Chondrocyte (in vitro differentiated cells): ENCODE data around the gene KCNJ10. TPM values are rescaled to one million over a fixed set of nuclear protein-coding genes. Genes with fewer than 3 reads are reported as not detected.

Source experiments
- DNase-seq: peaks from one replicate; pipeline ENCODE4 v3.0.0; 2021; ENCODE audit warnings: mixed read lengths, low spot score
- H3K27ac Mint-ChIP-seq: one replicate; pipeline ENCODE4 v1.8.0; 2021; ENCODE audit warnings: mild to moderate bottlenecking, moderate library complexity, mixed read lengths; ENCODE audit not compliant: unreplicated experiment
- H3K27me3 Mint-ChIP-seq: 2 replicates; pipeline ENCODE4 v1.8.0; 2021; ENCODE audit warnings: low read depth, mixed read lengths
- H3K36me3 Mint-ChIP-seq: 2 replicates; pipeline ENCODE4 v1.8.0; 2021; ENCODE audit warnings: low read depth, mixed read lengths
- H3K4me1 Mint-ChIP-seq: 2 replicates; pipeline ENCODE4 v1.8.0; 2021; ENCODE audit warnings: low read depth, mild to moderate bottlenecking, mixed read lengths
- H3K4me3 Mint-ChIP-seq: one replicate; pipeline ENCODE4 v1.8.0; 2021; ENCODE audit warnings: mild to moderate bottlenecking, moderate library complexity, mixed read lengths; ENCODE audit not compliant: unreplicated experiment
- H3K9me3 Mint-ChIP-seq: 2 replicates; pipeline ENCODE4 v1.8.0; 2021; ENCODE audit warnings: low read depth, mixed read lengths
- total RNA-seq: library from RNA; stranded (reverse); gene quantifications from 3 replicates; pipeline ENCODE4 v1.2.1, GENCODE V29; 2021
- TF ChIP-seq, protein P1 (sequence below): fragments of 200-600 bp; sonication (generic); IDR thresholded peaks from 2 replicates; pipeline ENCODE4 v1.5.0; 2021; ENCODE audit warnings: antibody characterized with exemption, mild to moderate bottlenecking, moderate library complexity

Gene KCNJ10
- total RNA-seq, 1 donor from 2014 or later = not detected

DNA sequence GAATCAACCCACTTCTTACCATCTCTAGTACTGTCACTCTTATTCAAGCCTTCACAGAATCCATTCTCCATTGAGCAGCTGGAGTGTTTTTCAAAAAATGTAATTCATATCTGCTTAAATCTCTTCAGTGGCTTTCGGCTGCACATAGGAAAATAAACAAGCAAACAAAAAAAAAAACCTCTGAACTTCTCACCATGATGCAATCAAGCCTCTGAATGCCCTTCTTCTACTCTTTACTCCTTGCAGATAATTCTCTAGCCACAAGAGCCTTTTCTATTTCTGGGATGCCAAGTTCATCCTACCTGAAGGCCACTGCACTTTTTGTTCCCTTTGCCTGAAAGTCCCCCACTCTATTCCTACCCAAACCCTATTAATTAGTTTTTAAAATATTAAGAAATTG lies 52.4 kb downstream of the KCNJ10 start:
- peaks cover 13% of the 10 kb centered on the region for H3K4me1 Mint-ChIP-seq
- peaks cover 35% of the 10 kb centered on the region for H3K27me3 Mint-ChIP-seq
- H3K9me3 Mint-ChIP-seq = no peaks in the 10 kb centered on the region
- no peaks in the 10 kb centered on the region for H3K36me3 Mint-ChIP-seq
- H3K27ac Mint-ChIP-seq = no peak overlapping the region
- TF ChIP-seq, protein P1, sequence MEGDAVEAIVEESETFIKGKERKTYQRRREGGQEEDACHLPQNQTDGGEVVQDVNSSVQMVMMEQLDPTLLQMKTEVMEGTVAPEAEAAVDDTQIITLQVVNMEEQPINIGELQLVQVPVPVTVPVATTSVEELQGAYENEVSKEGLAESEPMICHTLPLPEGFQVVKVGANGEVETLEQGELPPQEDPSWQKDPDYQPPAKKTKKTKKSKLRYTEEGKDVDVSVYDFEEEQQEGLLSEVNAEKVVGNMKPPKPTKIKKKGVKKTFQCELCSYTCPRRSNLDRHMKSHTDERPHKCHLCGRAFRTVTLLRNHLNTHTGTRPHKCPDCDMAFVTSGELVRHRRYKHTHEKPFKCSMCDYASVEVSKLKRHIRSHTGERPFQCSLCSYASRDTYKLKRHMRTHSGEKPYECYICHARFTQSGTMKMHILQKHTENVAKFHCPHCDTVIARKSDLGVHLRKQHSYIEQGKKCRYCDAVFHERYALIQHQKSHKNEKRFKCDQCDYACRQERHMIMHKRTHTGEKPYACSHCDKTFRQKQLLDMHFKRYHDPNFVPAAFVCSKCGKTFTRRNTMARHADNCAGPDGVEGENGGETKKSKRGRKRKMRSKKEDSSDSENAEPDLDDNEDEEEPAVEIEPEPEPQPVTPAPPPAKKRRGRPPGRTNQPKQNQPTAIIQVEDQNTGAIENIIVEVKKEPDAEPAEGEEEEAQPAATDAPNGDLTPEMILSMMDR = no peak
- H3K4me3 Mint-ChIP-seq = no peak overlapping the region
- no peak for DNase-seq

DNA sequence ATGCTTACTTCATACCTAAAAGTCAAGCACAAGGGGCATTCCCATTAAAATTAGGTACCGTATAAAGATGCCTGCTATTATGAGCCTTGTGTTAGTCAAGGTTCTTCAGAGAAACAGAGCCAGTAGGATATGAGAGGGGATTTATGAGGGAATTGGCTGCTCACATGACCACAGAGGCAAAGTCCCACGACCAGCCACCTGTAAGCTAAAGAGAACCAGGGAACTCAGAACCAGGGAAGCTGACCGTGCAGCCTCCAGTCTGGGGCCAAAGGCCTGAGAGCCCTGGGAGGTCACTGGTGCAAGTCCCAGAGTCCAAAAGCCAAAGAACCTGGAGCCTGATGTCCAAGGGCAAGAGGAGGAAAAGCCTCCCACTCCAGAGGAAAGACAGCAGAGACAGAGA lies 58.2 kb downstream of the KCNJ10 start:
- no peaks in the 10 kb centered on the region for H3K4me1 Mint-ChIP-seq
- peaks cover 56% of the 10 kb centered on the region for H3K27me3 Mint-ChIP-seq
- no peaks in the 10 kb centered on the region for H3K9me3 Mint-ChIP-seq
- TF ChIP-seq, protein P1 = no peak
- no peak overlapping the region for H3K4me3 Mint-ChIP-seq
- H3K27ac Mint-ChIP-seq = no peak overlapping the region
- H3K36me3 Mint-ChIP-seq = no peaks in the 10 kb centered on the region
- DNase-seq = no peak

DNA sequence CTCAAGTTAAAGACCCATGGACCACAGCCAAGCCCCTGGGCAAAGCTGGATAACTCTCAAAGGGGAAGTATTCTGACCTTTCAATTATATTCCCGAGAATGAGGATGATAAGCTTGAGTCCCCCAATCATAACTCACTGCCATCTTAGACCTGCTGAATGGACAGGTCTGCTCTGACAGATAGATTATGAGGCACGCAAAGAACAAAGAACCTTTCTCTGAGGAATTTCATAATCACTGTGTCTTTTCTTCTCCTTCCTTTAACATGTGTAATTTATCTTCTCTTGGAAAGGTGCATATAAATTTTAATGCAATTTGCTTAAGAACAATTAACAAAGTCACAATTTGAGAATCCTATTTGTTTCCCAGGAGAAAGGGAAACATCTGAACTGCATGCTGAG lies 60.2 kb downstream of the KCNJ10 start:
- no peak overlapping the region for H3K4me3 Mint-ChIP-seq
- no peak for DNase-seq
- H3K27me3 Mint-ChIP-seq = peaks cover 52% of the 10 kb centered on the region
- H3K27ac Mint-ChIP-seq = no peak overlapping the region
- H3K9me3 Mint-ChIP-seq = no peaks in the 10 kb centered on the region
- H3K4me1 Mint-ChIP-seq = no peaks in the 10 kb centered on the region
- H3K36me3 Mint-ChIP-seq = no peaks in the 10 kb centered on the region
- TF ChIP-seq, protein P1 = no peak

DNA sequence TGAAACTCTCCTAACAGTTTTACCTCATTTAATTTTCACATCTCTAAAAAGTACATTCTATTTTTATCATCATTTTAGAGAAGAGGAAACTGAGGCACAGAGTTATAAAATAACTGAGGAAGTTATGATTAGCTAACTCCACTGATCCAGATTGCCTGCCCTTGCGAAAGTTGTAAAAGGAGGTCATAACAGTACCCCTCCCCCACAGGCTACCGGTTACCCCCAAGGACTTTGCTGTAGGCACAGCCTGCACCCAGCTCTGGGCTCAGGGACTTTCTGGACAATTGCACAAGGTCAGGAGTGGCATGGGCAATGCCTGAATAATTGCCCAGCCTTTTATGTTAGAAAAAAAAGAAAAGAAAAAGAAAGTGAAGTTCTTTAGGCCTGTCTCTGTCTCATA lies 60.9 kb downstream of the KCNJ10 start:
- no peaks in the 10 kb centered on the region for H3K4me1 Mint-ChIP-seq
- no peak overlapping the region for H3K27ac Mint-ChIP-seq
- no peaks in the 10 kb centered on the region for H3K9me3 Mint-ChIP-seq
- no peak overlapping the region for H3K4me3 Mint-ChIP-seq
- peaks cover 51% of the 10 kb centered on the region for H3K27me3 Mint-ChIP-seq
- TF ChIP-seq, protein P1 = no peak
- no peaks in the 10 kb centered on the region for H3K36me3 Mint-ChIP-seq
- DNase-seq = no peak

DNA sequence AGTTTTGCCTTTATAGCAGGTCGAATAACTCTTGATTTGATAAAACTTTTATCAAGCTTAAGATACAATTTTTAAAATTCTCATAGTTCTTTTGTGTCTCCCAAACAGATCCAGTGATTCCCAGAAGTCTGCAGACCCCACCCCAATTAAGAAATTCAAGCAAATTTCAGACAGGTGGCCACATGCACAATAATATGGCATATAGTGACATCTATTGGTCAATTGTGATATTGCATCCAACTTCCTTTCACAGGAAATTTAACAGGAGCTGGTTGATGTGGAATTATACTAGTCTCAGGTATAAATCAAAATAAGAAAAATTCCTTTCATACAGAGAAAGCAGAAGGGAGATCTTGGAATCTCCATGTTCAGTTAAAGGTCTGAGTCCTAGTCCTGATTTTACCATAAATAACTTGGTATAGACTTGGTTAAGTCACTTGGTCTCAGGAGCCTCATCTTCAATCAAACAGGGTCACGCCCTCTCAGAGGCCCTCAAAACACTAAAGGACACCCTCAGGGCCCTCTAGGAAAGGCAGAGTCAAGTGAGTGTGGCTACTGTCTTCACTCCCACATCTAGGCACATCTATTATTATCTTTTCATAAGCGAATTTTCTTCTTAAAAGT lies 62.3 kb downstream of the KCNJ10 start:
- H3K4me1 Mint-ChIP-seq = no peaks in the 10 kb centered on the region
- H3K27me3 Mint-ChIP-seq = peaks cover 42% of the 10 kb centered on the region
- no peak overlapping the region for H3K27ac Mint-ChIP-seq
- H3K4me3 Mint-ChIP-seq = no peak overlapping the region
- no peak for DNase-seq
- TF ChIP-seq, protein P1 = peak; percentile 91
- H3K36me3 Mint-ChIP-seq = no peaks in the 10 kb centered on the region
- no peaks in the 10 kb centered on the region for H3K9me3 Mint-ChIP-seq
